ENCODE data around the gene SLC27A5.

Gene SLC27A5, protein sequence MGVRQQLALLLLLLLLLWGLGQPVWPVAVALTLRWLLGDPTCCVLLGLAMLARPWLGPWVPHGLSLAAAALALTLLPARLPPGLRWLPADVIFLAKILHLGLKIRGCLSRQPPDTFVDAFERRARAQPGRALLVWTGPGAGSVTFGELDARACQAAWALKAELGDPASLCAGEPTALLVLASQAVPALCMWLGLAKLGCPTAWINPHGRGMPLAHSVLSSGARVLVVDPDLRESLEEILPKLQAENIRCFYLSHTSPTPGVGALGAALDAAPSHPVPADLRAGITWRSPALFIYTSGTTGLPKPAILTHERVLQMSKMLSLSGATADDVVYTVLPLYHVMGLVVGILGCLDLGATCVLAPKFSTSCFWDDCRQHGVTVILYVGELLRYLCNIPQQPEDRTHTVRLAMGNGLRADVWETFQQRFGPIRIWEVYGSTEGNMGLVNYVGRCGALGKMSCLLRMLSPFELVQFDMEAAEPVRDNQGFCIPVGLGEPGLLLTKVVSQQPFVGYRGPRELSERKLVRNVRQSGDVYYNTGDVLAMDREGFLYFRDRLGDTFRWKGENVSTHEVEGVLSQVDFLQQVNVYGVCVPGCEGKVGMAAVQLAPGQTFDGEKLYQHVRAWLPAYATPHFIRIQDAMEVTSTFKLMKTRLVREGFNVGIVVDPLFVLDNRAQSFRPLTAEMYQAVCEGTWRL

DNA sequence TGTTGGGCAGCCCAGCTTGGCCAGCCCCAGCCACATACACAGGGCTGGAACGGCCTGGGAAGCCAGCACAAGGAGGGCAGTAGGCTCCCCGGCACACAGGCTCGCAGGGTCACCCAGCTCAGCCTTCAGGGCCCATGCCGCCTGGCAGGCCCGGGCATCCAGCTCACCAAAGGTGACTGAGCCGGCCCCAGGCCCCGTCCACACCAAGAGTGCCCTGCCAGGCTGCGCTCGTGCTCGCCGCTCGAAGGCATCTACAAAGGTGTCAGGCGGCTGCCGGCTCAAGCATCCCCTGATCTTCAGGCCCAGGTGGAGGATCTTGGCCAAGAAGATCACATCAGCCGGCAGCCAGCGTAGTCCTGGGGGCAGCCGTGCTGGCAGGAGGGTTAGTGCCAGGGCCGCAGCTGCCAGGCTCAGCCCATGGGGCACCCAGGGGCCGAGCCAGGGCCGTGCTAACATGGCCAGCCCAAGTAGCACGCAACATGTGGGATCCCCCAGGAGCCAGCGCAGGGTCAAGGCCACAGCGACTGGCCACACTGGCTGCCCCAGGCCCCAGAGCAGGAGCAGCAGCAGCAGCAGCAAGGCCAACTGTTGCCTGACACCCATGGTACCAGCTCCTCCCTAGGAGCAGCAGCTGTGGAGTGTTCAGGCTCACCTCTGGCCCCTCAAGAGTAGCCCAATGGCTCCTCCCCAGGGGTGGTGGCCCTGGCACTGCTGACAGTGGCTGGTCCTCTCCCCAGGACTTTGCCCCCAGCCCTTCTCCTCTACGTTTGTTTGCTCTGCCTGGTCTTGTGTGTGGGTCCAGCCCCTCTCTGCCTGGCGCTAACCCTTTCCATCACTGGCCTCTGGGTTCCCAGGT is at the start of gene SLC27A5:
Gene SLC27A5 (minus strand): TSS at position 640 of the 856 bp plus-strand sequence. CDS start 37 bp downstream, at position 603.
- no peak within 1 kb of the TSS for H3K4me3 ChIP-seq (ENCODE audit: control insufficient read depth, low read depth, low read length)
- TF ChIP-seq CTCF (IDR thresholded peaks at IDR 0.05; ENCODE audit: control insufficient read depth, insufficient read depth, low read depth, low read length, missing control alignments): no peak
- DNase-seq (ENCODE audit: low read depth): no peak

- no peak for DNase-seq (ENCODE audit: low read depth)
- TF ChIP-seq CTCF (IDR thresholded peaks at IDR 0.05; ENCODE audit: control insufficient read depth, insufficient read depth, low read depth, low read length, missing control alignments): no peak
Measured at GRCh38 chr19:58560921-58561320, 49.1 kb upstream of the SLC27A5 start.

GRCh38 chr19:58560007-58560887 is 48.5 kb upstream of the SLC27A5 start:
- peak overlapping the region; percentile 93 for H3K4me3 ChIP-seq (ENCODE audit: control insufficient read depth, low read depth, low read length)
- TF ChIP-seq CTCF (IDR thresholded peaks at IDR 0.05; ENCODE audit: control insufficient read depth, insufficient read depth, low read depth, low read length, missing control alignments): no peak
- no peak for DNase-seq (ENCODE audit: low read depth)

More at GRCh38 chr19:58560921-58561320, 49.1 kb upstream of the SLC27A5 start:
- no peak overlapping the region for H3K4me3 ChIP-seq (ENCODE audit: control insufficient read depth, low read depth, low read length)

- peak overlapping the region; percentile 93 for H3K4me3 ChIP-seq (ENCODE audit: control insufficient read depth, low read depth, low read length)
- peak; percentile 74 for DNase-seq (ENCODE audit: low read depth)
- TF ChIP-seq CTCF (IDR thresholded peaks at IDR 0.05; ENCODE audit: control insufficient read depth, insufficient read depth, low read depth, low read length, missing control alignments): no peak
Measured at GRCh38 chr19:58559275-58560006, 47.6 kb upstream of the SLC27A5 start.

- DNase-seq (ENCODE audit: low read depth): peak; percentile 94
- H3K4me3 ChIP-seq (ENCODE audit: control insufficient read depth, low read depth, low read length): peak overlapping the region; percentile 93
- no peak for TF ChIP-seq CTCF (IDR thresholded peaks at IDR 0.05; ENCODE audit: control insufficient read depth, insufficient read depth, low read depth, low read length, missing control alignments)
Measured at GRCh38 chr19:58558623-58559274, 47.0 kb upstream of the SLC27A5 start.
